Right ventricle myocardium inferior (tissue), 1 donor: Measurements from ENCODE around the gene CNOT1. TPM values are rescaled to one million over a fixed set of nuclear protein-coding genes. Genes with fewer than 3 reads are reported as not detected.
"Not testable (repeated sequence)": the region's sequence is repeated elsewhere in the genome, so short reads cannot be mapped to it uniquely, and the experiment has no call there.

Source experiments
- ATAC-seq: fragments of 200-7000 bp; cut with Tn5 transposase; one replicate; pipeline ENCODE4 v1.9.1; 2020; ENCODE audit warnings: mild to moderate bottlenecking, moderate library complexity
- DNase-seq: peaks from one replicate; pipeline ENCODE4 v3.0.0; 2021; ENCODE audit errors: missing footprints
- intact Hi-C: fragments of 100-400 bp; cut with DNase I; formaldehyde crosslinking; loops from one replicate; pipeline ENCODE4 v1.11.0; 2022
- long read RNA-seq: library from polyadenylated mRNA; unstranded; transcript quantifications from one replicate; pipeline ENCODE4 v2.0.0, GENCODE V29; 2021
- total RNA-seq: library from RNA; stranded (reverse); fragmentation: NEBNext Ultra II Directional; extraction: Animal tissue kit (Norgen Biotek cat#: 25700); gene quantifications from one replicate; pipeline ENCODE4 v1.2.1, GENCODE V29; 2021
- donor health status: DM: no; HTN: yes; CAD: no; lungs with severe emphysema.

The CNOT1 gene
- 70.2 TPM for total RNA-seq
- long read RNA-seq, full-length matches to known transcripts: 2 of 12 reads
- long read RNA-seq, partial matches to known transcripts: 8 of 12 reads
- long read RNA-seq, other reads (novel, unspliced or antisense): 2 of 12 reads

- DNase-seq (peak; percentile 98), ATAC-seq (peak; percentile 95)
- intact Hi-C loops: loop anchor here (5.0 to 10.0 kb wide), 5 partner anchors 98 to 605 kb away; partner anchors contain the start of genes GINS3, MMP15 and SETD6
Observed at GRCh38 chr16:58629733-58630640, at the start of gene CNOT1. Gene CNOT1, minus strand, starts transcription at chr16:58629826. Its CDS starts 30,489 bp downstream, at chr16:58599337.

GRCh38 chr16:58678716-58679115 is 49.1 kb upstream of the CNOT1 start:
- DNase-seq: no peak
- intact Hi-C loops: no loop called here
- ATAC-seq: peak; percentile 58

- no peak for ATAC-seq
Observed at GRCh38 chr16:58678269-58678668, 48.6 kb upstream of the CNOT1 start.

GRCh38 chr16:58670946-58671583 is 41.4 kb upstream of the CNOT1 start:
- ATAC-seq (no peak), DNase-seq (no peak)
- intact Hi-C loops: no loop called here

More at GRCh38 chr16:58678269-58678668, 48.6 kb upstream of the CNOT1 start:
- no peak for DNase-seq
- intact Hi-C loops: no loop called here

GRCh38 chr16:58670177-58670576 is 40.6 kb upstream of the CNOT1 start:
- no peak for DNase-seq
- intact Hi-C loops: no loop called here
- no peak for ATAC-seq

- intact Hi-C loops: no loop called here
- no peak for ATAC-seq
- DNase-seq: no peak
Observed at GRCh38 chr16:58665200-58665599, 35.6 kb upstream of the CNOT1 start.

- ATAC-seq (peak; percentile 89), DNase-seq (peak; percentile 18)
- intact Hi-C loops: no loop called here
Observed at GRCh38 chr16:58661199-58661830, 31.7 kb upstream of the CNOT1 start.

- DNase-seq: peak; percentile 5
- ATAC-seq, intact Hi-C loops: not testable (repeated sequence)
Observed at GRCh38 chr16:58659911-58660310, 30.3 kb upstream of the CNOT1 start.

GRCh38 chr16:58658796-58659211 is 29.2 kb upstream of the CNOT1 start:
- ATAC-seq: no peak
- intact Hi-C loops: no loop called here
- peak; percentile 32 for DNase-seq

GRCh38 chr16:58656899-58657298 is 27.3 kb upstream of the CNOT1 start:
- no peak for ATAC-seq
- intact Hi-C loops: no loop called here
- DNase-seq: no peak

GRCh38 chr16:58655215-58655596 is 25.6 kb upstream of the CNOT1 start:
- no peak for ATAC-seq
- intact Hi-C loops: no loop called here
- no peak for DNase-seq

GRCh38 chr16:58654560-58655214 is 25.1 kb upstream of the CNOT1 start:
- DNase-seq (peak; percentile 11), ATAC-seq (no peak)
- intact Hi-C loops: no loop called here

GRCh38 chr16:58652741-58653140 is 23.1 kb upstream of the CNOT1 start:
- intact Hi-C loops: no loop called here
- ATAC-seq: peak; percentile 85
- no peak for DNase-seq

GRCh38 chr16:58651965-58652348 is 22.3 kb upstream of the CNOT1 start:
- intact Hi-C loops: no loop called here
- ATAC-seq (no peak), DNase-seq (no peak)

- no peak for DNase-seq
- intact Hi-C loops: no loop called here
- no peak for ATAC-seq
Observed at GRCh38 chr16:58649707-58650106, 20.1 kb upstream of the CNOT1 start.

- DNase-seq: no peak
- intact Hi-C loops: no loop called here
- no peak for ATAC-seq
Observed at GRCh38 chr16:58647107-58647506, 17.5 kb upstream of the CNOT1 start.

- DNase-seq (no peak), ATAC-seq (no peak)
- intact Hi-C loops: no loop called here
Observed at GRCh38 chr16:58644765-58645487, 15.3 kb upstream of the CNOT1 start.

- no peak for ATAC-seq
- intact Hi-C loops: no loop called here
- no peak for DNase-seq
Observed at GRCh38 chr16:58644108-58644507, 14.5 kb upstream of the CNOT1 start.
